Astrocyte of the spinal cord (primary cell): ENCODE data around the gene GID8.

Experiments used
- DNase-seq: peaks from one replicate; pipeline ENCODE4 v3.0.0; 2011; ENCODE audit warnings: low read depth, low spot score
- H3K4me3 ChIP-seq: 2 replicates; pipeline ENCODE4 v1.5.1; 2011; ENCODE audit warnings: low read depth, mild to moderate bottlenecking, low read length, moderate library complexity
- CTCF ChIP-seq: IDR thresholded peaks from 2 replicates; pipeline ENCODE4 v1.5.1; 2012; ENCODE audit warnings: low read depth, mild to moderate bottlenecking, low read length, inconsistent platforms
- in situ Hi-C: cut with HindIII; loops from 2 replicates; pipeline ENCODE4 v1.10.0; 2017; ENCODE audit warnings: low sequenced_read_pairs

The GID8 gene

GRCh38 chr20:62901891-62902290 lies 36.1 kb upstream of the GID8 start:
- no peak overlapping the region for H3K4me3 ChIP-seq
- no peak for TF ChIP-seq CTCF
- in situ Hi-C loops: no loop called here
- no peak for DNase-seq

GRCh38 chr20:62902926-62903615 lies 34.9 kb upstream of the GID8 start:
- DNase-seq: peak; percentile 50
- in situ Hi-C loops: no loop called here
- no peak for TF ChIP-seq CTCF
- no peak overlapping the region for H3K4me3 ChIP-seq

- in situ Hi-C loops: no loop called here
- no peak for DNase-seq
- H3K4me3 ChIP-seq: no peak overlapping the region
- no peak for TF ChIP-seq CTCF
Measured at GRCh38 chr20:62905536-62906117, 32.3 kb upstream of the GID8 start.

GRCh38 chr20:62906209-62906608 lies 31.7 kb upstream of the GID8 start:
- no peak for DNase-seq
- TF ChIP-seq CTCF: no peak
- in situ Hi-C loops: no loop called here
- no peak overlapping the region for H3K4me3 ChIP-seq

GRCh38 chr20:62906647-62907375 lies 31.1 kb upstream of the GID8 start:
- no peak overlapping the region for H3K4me3 ChIP-seq
- no peak for DNase-seq
- no peak for TF ChIP-seq CTCF
- in situ Hi-C loops: no loop called here

GRCh38 chr20:62907384-62908317 lies 30.3 kb upstream of the GID8 start:
- TF ChIP-seq CTCF: peak; percentile 54
- in situ Hi-C loops: no loop called here
- H3K4me3 ChIP-seq: no peak overlapping the region
- no peak for DNase-seq
